Stimulated activated CD8-positive, alpha-beta memory T cell treated with anti-CD3 and anti-CD28 coated beads, Interleukin-4, amount 100 ng/mL, for 1 hour (primary cell): ENCODE results near the gene ATF4.
A peak's percentile ranks its signal among the peaks of the same experiment; 100 is the strongest.

Experiments used
- DNase-seq, 2 donors: peaks; one replicate each; pipeline ENCODE4 v3.0.0-alpha.2; 2020; ENCODE audit warnings: low read depth in 2 of 2, low spot score in 1 of 2

Gene ATF4, protein sequence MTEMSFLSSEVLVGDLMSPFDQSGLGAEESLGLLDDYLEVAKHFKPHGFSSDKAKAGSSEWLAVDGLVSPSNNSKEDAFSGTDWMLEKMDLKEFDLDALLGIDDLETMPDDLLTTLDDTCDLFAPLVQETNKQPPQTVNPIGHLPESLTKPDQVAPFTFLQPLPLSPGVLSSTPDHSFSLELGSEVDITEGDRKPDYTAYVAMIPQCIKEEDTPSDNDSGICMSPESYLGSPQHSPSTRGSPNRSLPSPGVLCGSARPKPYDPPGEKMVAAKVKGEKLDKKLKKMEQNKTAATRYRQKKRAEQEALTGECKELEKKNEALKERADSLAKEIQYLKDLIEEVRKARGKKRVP

DNA sequence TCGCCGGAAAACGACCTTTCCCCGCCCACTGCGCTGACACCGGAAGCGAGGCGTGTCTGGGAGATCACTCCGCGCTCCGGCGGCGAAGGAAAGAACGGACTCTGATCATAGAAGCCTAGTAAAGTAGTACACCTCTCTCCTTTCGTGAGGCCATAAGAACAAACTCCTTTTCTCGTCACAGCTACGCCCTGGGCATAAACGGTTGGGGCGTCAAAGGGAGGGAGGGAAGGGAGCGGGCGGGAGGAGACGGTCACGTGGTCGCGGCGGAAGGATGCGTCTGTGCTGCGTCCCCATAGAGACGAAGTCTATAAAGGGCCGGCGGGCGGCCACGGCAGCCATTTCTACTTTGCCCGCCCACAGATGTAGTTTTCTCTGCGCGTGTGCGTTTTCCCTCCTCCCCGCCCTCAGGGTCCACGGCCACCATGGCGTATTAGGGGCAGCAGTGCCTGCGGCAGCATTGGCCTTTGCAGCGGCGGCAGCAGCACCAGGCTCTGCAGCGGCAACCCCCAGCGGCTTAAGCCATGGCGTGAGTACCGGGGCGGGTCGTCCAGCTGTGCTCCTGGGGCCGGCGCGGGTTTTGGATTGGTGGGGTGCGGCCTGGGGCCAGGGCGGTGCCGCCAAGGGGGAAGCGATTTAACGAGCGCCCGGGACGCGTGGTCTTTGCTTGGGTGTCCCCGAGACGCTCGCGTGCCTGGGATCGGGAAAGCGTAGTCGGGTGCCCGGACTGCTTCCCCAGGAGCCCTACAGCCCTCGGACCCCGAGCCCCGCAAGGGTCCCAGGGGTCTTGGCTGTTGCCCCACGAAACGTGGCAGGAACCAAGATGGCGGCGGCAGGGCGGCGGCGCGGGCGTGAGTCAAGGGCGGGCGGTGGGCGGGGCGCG is at the start of gene ATF4:
Gene ATF4, plus strand, starts transcription at position 337 of the 880 bp plus-strand sequence. CDS start 884 bp downstream, outside the sequence.
- DNase-seq = peak; percentile 89 to 92

DNA sequence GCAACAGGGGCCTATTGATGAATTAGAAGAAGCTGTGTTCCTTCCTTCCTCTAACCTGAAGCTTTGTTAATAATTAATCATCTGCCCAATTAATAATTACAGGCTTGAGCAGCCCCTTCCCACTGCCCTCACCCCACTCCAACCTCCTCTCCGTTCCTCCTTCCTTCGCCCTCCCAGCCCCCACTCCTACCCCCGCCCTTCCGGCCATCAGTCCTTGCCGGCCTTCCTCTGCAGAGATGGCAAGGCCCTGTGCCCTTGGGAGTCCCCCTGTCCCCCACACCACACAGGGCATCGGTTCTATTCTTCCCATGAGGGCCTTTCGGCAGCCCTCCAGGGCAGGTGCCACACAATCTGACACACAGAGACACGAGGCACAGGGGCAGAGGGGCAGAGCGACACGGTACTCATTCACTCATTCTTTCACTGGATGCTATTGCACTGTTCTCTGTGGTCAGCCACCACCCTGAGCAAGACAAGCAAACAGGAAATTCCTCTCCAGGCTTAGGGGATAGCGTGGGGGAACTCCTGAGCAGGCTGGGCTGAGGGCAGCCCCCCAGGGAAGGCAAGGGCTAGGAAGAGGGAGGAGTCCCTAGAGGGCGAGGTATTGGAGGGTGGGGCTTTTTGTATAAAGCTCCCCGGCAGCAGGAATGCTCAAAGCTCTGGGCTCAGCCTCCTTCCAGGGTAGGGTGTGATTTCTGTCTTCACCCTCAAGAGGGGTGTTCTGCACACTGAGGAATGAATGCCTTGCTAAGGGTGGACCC is 48.8 kb upstream of the ATF4 start:
- no peak for DNase-seq

DNA sequence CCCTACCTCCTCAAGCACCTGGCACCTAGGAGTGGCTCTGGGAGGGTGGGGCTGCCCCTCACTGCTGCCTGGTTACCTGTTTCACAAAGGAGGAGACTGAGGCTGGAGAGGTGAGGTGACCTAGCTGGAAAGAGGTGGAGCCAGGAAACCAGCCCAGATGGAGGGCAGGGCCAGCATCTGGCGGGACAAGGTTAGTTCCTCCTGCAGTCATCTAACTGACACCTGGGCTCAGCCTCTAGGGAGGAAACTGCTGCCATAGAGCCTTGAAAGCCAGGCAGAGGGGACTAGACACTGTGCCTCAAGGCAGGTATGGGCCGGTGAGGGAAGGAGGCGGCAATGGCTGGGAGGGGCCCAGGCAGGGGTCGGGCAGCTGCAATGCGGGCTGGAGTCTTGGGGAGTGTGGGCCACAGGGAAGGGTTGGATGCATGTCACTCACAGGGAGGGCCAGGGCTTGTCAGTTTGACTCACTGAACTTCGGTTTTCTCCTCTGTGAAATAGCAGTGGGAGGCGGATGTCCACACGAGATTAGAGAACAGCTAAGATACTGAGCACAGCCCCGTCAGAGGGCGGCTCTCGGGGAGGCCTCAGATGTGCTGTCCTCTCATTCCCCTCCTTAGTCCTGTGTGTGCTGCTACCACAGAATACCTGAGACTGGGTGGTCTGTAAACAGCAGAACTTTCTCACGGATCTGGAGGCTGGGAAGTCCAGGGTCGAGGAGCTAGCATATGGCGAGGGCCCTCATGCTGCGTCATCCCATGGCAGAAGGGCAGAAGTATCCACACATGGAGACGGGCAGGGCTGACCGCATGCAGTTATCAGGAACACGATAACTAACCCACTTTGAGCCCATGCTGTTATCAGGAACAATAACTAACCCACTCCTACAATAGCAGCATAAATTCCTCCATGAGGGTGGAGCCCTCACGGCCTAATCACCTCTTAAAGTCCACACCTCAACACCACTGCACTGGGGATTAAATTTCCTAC is 47.5 kb upstream of the ATF4 start:
- no peak for DNase-seq

DNA sequence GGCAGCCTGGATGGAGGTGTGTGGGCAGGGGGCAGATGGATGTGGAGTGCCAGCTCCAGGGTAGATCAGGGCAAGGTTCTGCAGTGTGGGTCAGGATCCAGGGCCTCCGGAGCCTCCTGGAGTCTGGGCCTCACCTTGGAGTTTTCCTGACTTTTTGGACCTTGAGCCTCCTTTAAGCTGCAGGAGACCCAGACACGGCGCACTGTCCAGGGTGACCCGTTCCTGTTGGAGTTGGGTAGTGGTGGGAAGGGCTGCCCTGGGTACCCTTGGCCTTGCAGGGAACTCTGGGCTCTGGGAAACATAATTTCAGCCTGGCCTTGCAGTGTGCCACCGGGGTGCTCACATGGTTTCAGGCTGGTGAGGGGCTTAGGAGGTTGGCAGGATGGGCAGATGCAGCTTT is 46.5 kb upstream of the ATF4 start:
- DNase-seq = no peak

DNA sequence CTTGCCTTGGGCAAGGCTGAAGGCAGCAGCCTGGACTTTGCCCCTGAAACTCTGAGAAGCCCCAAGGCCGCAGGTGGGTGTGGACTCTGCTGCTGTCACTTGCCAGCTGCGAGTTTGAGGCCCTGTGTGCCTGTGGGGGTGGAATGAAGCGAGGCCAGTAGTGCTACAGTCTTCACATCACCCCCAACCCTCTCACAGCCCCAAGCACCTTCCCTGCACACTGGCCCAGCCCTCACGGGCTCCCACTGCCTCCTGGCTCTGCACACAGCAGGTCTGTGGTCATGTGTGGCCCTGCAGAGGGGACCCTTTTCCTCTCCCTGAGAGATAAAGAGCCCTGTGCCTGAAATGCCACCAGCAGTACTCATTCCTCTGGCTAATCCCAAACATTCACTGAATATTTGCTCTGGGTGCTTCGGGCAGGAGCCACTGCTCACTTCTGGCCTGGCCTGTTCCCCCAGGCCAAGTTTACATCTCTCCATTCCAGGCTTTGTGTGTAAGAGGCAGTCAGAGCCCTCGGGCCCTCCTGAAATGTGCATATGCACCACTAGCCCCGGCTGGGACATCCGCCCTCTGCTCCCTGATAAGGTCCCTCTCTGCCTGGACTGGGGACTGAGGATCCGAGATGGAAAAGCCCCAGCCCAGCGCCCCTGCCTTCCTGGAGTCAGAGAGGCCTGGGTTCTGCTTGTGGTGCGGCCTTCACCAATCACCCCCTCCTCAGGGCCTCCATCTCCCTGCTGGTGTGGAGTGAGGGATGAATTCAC is 45.8 kb upstream of the ATF4 start:
- no peak for DNase-seq

DNA sequence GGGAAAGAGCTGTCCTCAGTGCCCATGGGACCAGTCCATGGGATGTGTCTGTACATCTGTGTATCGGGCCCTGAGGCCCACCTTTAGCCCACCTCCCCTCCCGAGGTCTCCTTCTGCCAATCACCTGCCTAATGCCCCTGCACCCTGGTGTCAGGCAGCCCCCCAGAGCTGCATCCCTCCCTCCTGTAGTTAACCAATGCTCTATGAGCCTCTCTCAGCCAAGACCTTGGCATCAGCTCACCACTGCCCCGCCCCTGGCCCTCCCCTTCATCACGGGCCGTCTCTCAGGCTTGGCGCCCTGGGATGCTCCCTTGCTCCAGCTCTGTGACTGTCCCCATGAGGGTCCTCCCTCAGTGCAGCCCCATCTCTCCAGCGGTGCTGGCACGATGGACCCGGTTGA is 45.0 kb upstream of the ATF4 start:
- no peak for DNase-seq

DNA sequence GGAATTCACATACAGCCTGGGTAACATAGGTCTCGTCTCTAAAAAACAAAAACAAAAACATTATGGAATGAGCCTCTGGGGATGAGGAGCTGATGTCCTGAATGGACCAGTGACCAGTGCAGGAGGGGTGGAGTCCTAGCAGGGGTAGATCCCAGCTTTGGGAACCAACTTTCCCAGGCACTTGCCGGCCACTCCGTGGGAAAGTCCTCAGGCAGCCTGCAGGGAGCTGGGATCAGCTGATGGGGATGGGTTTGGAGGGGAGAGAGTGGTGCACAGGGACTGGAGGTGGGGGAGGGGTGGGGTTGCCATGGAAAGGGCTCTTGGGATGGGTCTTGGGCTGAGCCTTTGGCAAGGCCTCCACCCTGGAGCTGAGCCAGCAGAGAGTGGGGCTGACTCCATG is 44.5 kb upstream of the ATF4 start:
- DNase-seq = no peak

DNA sequence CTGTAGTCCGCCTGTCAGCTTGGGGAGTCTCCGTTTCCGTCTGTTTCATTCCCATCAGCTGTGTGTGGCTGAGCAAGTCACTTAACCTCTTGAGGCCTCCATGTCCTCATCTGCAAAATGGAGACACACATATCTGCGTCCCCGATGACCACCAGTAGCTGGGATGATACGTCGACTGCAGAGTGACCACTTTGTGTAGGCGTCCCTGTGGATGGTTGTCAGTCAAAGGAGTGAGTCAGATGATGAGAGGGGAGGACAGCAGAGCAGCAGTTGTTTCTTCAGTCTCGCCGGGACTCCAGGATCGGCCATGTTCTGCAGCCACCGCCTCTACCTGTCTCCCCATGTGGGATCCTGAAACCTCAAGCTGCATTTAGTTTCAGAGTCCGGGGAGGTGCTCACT is 43.7 kb upstream of the ATF4 start:
- no peak for DNase-seq

DNA sequence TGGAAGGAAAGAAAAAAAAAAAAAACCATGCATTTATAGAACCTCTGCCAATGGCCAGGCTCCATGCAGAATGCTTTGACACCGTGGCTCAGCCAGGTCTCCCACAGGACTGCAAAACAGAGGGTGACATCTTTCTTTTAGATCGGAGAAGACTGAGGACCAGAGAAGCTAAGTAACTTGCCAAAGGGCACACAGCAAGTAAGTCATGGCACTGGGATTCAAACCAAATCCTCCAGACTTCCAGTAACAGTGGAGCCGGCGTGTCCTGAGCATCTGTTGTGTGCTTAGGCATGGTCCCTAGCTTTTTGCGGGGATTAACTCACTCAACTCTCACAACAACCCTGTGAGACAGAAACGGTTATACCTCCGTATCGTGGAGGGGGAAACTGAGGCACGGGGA is 42.8 kb upstream of the ATF4 start:
- no peak for DNase-seq

DNA sequence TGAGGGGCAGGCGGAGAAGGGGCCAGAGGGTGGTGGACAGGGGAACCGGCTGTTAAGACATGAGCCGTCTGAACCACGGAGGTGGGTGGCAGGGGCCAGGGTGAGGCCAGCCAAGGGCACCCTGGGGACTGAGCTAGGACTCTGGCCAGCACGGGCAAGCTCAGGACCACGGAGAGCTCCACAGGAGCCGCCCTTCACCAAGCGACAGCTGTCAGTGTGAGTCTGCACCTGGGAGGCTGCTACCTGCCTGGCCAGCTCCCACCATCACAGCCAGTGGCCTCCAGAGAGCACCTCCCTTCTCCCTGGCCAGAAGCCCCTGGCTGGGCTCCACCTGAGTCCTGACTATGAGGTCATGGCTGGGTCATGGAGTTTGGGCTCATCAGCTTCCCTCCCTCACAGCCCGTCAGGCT is 41.9 kb upstream of the ATF4 start:
- DNase-seq = no peak

DNA sequence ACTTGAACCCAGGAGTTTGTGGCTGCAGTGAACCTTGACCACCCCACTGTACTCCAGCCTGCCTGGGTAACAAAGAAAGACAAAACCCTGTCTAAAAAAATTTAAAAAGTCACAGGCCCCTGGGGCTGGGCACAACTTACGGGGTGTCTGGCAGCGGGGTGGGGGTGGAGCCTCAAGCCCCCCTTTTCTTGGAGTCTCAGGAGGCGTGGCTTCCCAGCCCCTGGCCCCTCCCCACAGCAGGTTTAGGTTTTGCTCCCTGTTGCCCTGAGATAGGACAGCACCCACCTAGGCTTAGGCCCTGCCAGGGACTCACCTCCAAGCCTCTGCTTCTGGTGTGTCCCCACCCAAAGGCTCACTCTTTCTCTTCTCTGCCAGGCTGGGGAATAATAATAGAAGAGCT is 41.1 kb upstream of the ATF4 start:
- no peak for DNase-seq

DNA sequence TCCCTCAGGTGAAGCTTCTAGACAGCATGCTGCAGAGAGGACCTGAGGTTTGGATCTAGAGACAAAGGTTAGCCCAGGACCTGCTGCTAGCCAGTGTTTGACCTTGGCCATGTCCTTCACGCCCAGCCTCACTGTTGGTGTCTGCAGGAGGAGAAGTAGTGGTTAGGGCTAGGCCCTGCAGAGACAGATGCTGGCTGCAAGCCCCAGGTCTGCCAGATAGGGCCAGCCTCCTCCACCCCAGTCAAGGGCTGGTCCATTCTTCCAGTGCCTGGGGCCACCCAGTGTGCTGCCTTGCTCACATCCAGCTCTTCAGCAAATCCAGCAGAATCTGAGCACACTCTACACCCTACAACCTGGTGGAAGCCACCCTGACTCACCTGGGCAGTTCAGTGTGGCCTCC is 39.8 kb upstream of the ATF4 start:
- no peak for DNase-seq

DNA sequence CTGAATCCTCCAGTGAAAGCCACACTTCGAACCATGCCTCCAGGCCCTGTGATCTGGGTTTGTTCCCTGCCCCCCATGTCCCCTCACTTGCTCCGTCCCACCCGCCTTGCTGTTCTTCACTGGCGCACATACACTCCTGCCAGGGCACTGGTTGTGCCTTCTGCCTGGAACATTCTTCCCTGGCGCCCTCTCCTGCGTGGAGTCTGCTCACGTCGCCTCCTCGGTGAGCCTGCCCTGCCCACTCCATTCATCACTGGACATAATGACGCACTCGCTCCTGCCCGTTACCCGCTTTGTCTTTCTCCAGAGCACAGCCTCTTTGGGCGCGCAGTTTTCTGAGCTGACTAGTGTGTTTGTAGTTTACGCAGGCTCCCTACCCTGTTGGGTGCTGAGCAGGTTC is 39.3 kb upstream of the ATF4 start:
- DNase-seq = no peak

DNA sequence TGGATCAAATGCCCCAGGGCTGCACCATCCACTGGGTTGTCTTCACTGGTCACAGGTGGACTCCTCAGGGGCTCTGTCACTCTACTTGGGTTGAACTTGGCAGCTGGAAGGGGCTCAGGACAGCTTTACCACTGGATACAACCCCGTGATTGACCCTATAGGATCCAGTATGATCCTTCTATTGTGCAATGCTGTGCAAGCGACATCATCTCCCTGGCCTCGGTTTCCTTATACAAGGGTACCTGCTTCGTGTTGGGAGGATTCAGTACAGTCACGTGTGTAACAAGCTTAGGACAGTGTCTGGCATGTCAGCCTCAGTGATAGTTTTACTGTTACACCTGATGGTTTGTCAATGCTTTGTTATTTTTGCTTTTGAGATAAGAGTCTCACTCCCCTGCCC is 38.8 kb upstream of the ATF4 start:
- DNase-seq = no peak

DNA sequence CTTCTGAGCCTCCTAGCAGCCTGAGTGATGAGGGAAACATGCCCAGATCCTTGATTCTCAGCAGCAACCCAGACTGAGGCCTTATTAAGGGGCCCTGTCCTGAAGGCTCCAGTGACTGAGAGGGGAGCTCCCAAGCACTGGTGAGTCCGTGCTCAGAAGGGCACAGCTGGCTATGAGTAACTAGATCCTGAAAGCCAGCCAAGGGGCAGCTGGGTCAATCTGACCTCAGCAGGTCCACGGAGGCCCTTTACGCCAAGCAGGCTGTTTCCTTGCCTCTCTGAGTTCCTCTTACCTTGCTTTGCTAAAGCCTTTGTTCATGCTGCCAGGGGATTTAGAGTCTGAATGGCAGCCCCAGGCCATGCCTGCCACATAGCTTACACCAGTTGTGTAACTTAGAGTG is 37.6 kb upstream of the ATF4 start:
- no peak for DNase-seq

DNA sequence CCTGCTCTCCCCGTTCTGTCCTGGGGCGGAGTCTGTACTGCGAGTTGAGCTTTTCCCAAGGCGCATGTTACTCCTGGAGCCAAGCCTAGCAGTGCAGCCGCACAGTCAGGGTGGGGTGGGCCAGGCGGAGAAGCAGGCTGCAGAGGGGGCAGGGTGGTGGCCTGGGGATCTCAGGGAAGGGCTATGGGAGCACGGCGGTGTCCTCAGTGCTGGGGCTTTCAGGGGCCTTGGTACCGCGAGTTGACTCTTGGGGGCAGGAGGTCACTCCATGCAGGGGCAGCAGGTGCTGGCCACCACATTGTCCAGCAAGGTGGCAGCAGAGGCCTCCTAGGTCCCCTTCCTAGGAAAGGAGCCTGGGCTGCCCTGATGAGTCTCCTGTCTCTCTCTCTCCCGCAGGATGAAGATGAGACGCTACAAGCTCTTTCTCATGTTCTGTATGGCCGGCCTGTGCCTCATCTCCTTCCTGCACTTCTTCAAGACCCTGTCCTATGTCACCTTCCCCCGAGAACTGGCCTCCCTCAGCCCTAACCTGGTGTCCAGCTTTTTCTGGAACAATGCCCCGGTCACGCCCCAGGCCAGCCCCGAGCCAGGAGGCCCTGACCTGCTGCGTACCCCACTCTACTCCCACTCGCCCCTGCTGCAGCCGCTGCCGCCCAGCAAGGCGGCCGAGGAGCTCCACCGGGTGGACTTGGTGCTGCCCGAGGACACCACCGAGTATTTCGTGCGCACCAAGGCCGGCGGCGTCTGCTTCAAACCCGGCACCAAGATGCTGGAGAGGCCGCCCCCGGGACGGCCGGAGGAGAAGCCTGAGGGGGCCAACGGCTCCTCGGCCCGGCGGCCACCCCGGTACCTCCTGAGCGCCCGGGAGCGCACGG is 33.2 kb upstream of the ATF4 start:
- no peak for DNase-seq

DNA sequence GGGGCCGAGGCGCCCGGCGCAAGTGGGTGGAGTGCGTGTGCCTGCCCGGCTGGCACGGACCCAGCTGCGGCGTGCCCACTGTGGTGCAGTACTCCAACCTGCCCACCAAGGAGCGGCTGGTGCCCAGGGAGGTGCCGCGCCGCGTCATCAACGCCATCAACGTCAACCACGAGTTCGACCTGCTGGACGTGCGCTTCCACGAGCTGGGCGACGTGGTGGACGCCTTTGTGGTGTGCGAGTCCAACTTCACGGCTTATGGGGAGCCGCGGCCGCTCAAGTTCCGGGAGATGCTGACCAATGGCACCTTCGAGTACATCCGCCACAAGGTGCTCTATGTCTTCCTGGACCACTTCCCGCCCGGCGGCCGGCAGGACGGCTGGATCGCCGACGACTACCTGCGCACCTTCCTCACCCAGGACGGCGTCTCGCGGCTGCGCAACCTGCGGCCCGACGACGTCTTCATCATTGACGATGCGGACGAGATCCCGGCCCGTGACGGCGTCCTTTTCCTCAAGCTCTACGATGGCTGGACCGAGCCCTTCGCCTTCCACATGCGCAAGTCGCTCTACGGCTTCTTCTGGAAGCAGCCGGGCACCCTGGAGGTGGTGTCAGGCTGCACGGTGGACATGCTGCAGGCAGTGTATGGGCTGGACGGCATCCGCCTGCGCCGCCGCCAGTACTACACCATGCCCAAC is 32.4 kb upstream of the ATF4 start:
- DNase-seq = no peak

DNA sequence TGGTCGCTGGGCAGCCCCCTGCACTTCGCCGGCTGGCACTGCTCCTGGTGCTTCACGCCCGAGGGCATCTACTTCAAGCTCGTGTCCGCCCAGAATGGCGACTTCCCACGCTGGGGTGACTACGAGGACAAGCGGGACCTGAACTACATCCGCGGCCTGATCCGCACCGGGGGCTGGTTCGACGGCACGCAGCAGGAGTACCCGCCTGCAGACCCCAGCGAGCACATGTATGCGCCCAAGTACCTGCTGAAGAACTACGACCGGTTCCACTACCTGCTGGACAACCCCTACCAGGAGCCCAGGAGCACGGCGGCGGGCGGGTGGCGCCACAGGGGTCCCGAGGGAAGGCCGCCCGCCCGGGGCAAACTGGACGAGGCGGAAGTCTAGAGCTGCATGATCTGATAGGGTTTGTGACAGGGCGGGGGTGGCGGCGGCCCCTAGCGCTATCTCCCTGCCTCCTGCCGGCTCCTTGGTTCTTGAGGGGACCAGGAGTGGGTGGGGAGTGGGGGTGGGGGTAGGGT is 31.7 kb upstream of the ATF4 start:
- no peak for DNase-seq
